Measurements from ENCODE around the gene VTCN1.
"Not testable (repeated sequence)": the region's sequence is repeated elsewhere in the genome, so short reads cannot be mapped to it uniquely, and the experiment has no call there.

Gene VTCN1

DNA sequence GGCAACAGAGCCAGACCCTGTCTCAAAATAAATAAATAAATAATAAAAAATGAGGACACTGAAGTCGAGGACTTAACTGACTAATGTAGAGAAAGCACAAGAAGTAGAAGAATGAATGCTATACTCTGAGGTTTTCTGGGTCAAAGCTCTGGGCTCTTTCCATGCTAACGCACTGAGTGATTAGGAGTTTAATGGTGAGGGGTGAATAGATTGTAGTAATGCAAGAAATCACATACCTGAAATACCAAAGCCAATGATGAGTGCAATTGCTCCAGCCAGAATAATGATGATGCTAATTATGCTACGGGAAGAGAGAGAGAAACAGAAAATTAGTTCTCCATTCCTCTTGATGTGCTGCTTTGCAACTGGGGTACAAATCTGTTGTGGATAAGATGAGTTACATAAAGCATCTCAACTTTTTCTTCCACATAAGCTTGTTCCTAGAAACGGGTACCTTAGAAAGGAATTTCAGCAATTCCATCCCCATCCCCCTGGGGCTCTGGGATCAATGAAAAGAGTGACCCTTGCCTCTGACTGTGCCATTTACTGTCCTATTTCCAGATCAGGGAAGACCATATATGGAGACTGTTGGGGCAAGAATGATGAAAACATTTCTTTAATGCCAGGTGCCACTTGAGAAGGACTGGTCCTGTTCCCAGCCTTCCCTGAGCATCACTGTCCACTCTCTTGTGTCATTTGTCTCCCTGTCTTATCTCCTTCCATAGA lies 40.7 kb downstream of the VTCN1 start:
- no peak for DNase-seq
- H3K4me3 ChIP-seq (ENCODE audit: control insufficient read depth in 1 of 7, extremely low read depth in 1 of 7, insufficient read depth in 4 of 7, low read depth in 2 of 7, low read length in 6 of 7), result no peak overlapping the region
- WGBS (ENCODE audit: insufficient coverage), result 100% methylated on average over 2 of the region's 4 CpGs
- H3K27me3 ChIP-seq (replicated peaks in 2 of 5; ENCODE audit: control insufficient read depth in 4 of 5, insufficient read depth in 5 of 5, low read length in 4 of 5), result no peaks in the 10 kb centered on the region
- H3K4me1 ChIP-seq (ENCODE audit: control extremely low read depth in 1 of 4, control insufficient read depth in 4 of 4, insufficient read depth in 4 of 4, low read length in 3 of 4), result no peaks in the 10 kb centered on the region
- no peak overlapping the region for H3K27ac ChIP-seq (ENCODE audit: insufficient read depth in 1 of 2, low read depth in 1 of 2, low read length in 2 of 2, poor library complexity in 1 of 2, severe bottlenecking in 2 of 2)
- H3K36me3 ChIP-seq (ENCODE audit: control insufficient read depth in 4 of 4, insufficient read depth in 4 of 4, low read length in 3 of 4), result no peaks in the 10 kb centered on the region
- ChIA-PET POLR2A (no interaction called here), CTCF (no interaction called here)
- no peaks in the 10 kb centered on the region for H3K9me3 ChIP-seq (ENCODE audit: control extremely low read depth in 1 of 5, control insufficient read depth in 4 of 5, insufficient read depth in 2 of 5, low read depth in 1 of 5, low read length in 4 of 5)

DNA sequence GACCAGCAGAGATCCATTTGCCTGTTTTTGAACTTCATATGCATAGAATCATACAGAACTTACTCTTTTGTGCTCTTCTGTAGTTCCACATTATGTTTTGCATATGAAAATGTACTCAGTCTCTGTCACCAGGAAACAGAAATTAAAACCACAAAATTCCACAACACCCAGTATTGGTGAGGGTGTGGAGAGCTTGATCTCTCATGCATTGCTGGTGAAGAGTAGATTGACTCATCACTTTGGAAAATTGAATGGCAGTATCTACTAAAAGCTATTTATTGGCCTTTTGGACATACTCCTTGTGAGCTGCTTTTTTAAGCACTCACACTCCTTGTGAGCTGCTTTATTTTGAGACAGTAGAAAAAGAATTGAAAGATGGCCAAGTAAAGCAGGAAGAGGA lies 43.3 kb downstream of the VTCN1 start:
- ChIA-PET CTCF (no interaction called here), POLR2A (interaction anchor here (0.7 kb wide), 1 partner anchor 1659 kb away, joined by 3 read pairs; no protein-coding TSS in a partner anchor)
- Histone ChIP-seq H3K27ac (ENCODE audit: insufficient read depth in 1 of 2, low read depth in 1 of 2, low read length in 2 of 2, poor library complexity in 1 of 2, severe bottlenecking in 2 of 2) (no peak overlapping the region), H3K27me3 (replicated peaks in 2 of 5; ENCODE audit: control insufficient read depth in 4 of 5, insufficient read depth in 5 of 5, low read length in 4 of 5) (peaks cover 0 to 2% (median 0%) of the 10 kb centered on the region in 5 experiments), H3K9me3 (ENCODE audit: control extremely low read depth in 1 of 5, control insufficient read depth in 4 of 5, insufficient read depth in 2 of 5, low read depth in 1 of 5, low read length in 4 of 5) (peaks cover 0 to 3% (median 0%) of the 10 kb centered on the region in 5 experiments), H3K36me3 (ENCODE audit: control insufficient read depth in 4 of 4, insufficient read depth in 4 of 4, low read length in 3 of 4) (no peaks in the 10 kb centered on the region), H3K4me1 (ENCODE audit: control extremely low read depth in 1 of 4, control insufficient read depth in 4 of 4, insufficient read depth in 4 of 4, low read length in 3 of 4) (no peaks in the 10 kb centered on the region), H3K4me3 (ENCODE audit: control insufficient read depth in 1 of 7, extremely low read depth in 1 of 7, insufficient read depth in 4 of 7, low read depth in 2 of 7, low read length in 6 of 7) (no peak overlapping the region)
- DNase-seq, result no peak

DNA sequence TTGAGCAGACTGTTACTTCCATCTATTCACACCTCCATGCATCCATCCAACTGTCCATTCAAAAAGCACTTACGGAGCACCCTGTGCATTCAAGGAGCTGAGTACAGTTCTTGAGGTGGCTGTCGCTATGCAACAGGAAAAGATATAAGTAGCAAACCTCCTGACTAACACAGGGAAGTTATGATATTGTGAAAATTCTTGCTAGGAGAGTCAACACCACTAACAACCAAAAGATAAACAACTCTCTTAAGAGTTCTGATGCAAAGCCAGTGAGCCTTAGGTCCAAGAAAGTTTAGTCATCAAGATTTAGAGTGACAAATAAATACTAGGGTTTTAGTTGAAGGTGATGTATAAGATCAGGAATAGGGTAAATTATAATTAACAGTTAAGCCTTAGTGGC lies 44.7 kb downstream of the VTCN1 start:
- Histone ChIP-seq H3K9me3 (ENCODE audit: control extremely low read depth in 1 of 5, control insufficient read depth in 4 of 5, insufficient read depth in 2 of 5, low read depth in 1 of 5, low read length in 4 of 5) (peaks cover 0 to 3% (median 0%) of the 10 kb centered on the region in 5 experiments), H3K36me3 (ENCODE audit: control insufficient read depth in 4 of 4, insufficient read depth in 4 of 4, low read length in 3 of 4) (no peaks in the 10 kb centered on the region), H3K27ac (ENCODE audit: insufficient read depth in 1 of 2, low read depth in 1 of 2, low read length in 2 of 2, poor library complexity in 1 of 2, severe bottlenecking in 2 of 2) (no peak overlapping the region), H3K4me1 (ENCODE audit: control extremely low read depth in 1 of 4, control insufficient read depth in 4 of 4, insufficient read depth in 4 of 4, low read length in 3 of 4) (no peaks in the 10 kb centered on the region), H3K27me3 (replicated peaks in 2 of 5; ENCODE audit: control insufficient read depth in 4 of 5, insufficient read depth in 5 of 5, low read length in 4 of 5) (peaks cover 0 to 2% (median 0%) of the 10 kb centered on the region in 5 experiments), H3K4me3 (ENCODE audit: control insufficient read depth in 1 of 7, extremely low read depth in 1 of 7, insufficient read depth in 4 of 7, low read depth in 2 of 7, low read length in 6 of 7) (no peak overlapping the region)
- ChIA-PET POLR2A (interaction anchor here (0.6 kb wide), 1 partner anchor 45 kb away, joined by 4 read pairs; the partner anchor contains the start of gene VTCN1), CTCF (no interaction called here)
- no CpG with 5 or more reads among the region's 2 CpGs for WGBS (ENCODE audit: insufficient coverage)
- no peak for DNase-seq

DNA sequence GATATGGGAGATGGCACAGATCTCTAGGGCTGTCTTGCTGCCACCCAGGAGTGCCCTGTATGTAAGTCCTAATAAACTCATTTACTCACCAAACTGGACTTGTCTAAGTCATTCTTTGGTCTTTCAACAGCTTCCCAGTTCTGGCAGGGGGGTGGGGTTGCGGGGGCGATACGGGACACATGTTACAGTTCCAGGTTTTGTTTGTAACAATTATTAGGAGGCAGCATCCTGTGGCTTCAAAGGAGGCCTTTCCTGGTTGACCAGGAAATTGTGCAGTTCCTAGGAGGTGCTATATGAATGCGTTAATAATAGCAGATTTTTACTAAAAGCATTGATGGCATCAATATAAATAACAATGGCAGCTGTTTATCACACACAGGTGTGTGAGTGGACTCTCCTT lies 46.5 kb downstream of the VTCN1 start:
- WGBS (ENCODE audit: insufficient coverage), result 90% methylated on average over 3 of the region's 4 CpGs
- peaks cover 0 to 2% (median 0%) of the 10 kb centered on the region in 5 experiments for H3K27me3 ChIP-seq (replicated peaks in 2 of 5; ENCODE audit: control insufficient read depth in 4 of 5, insufficient read depth in 5 of 5, low read length in 4 of 5)
- POLR2A ChIA-PET, result no interaction called here

DNA sequence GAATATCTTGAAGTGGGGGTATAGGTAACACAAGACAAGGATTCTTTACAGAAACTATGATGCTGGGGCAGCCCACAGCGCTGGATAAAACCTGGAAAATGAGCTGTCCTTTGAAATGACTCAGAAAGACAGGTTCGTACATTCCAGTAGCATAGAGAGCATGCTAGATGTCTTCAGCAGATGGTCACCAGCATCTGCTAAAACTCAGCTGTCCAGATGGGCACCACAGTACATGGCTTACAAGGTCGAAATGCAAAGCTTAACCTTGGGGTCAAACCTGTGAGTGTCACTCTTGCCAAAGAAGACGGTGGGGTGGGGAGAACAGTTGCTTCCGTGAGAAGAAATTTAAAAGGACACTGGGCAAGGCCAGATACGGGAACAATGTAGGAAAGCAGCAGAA lies 47.9 kb downstream of the VTCN1 start:
- ChIA-PET POLR2A (no interaction called here), CTCF (no interaction called here)
- 95% methylated on average over 6 of the region's 6 CpGs for WGBS (ENCODE audit: insufficient coverage)
- H3K36me3 ChIP-seq (ENCODE audit: control insufficient read depth in 4 of 4, insufficient read depth in 4 of 4, low read length in 3 of 4), result no peaks in the 10 kb centered on the region
- no peak overlapping the region for H3K27ac ChIP-seq (ENCODE audit: insufficient read depth in 1 of 2, low read depth in 1 of 2, low read length in 2 of 2, poor library complexity in 1 of 2, severe bottlenecking in 2 of 2)
- peaks cover 0 to 2% (median 0%) of the 10 kb centered on the region in 5 experiments for H3K27me3 ChIP-seq (replicated peaks in 2 of 5; ENCODE audit: control insufficient read depth in 4 of 5, insufficient read depth in 5 of 5, low read length in 4 of 5)
- H3K4me1 ChIP-seq (ENCODE audit: control extremely low read depth in 1 of 4, control insufficient read depth in 4 of 4, insufficient read depth in 4 of 4, low read length in 3 of 4), result no peaks in the 10 kb centered on the region
- H3K4me3 ChIP-seq (ENCODE audit: control insufficient read depth in 1 of 7, extremely low read depth in 1 of 7, insufficient read depth in 4 of 7, low read depth in 2 of 7, low read length in 6 of 7), result no peak overlapping the region
- no peak for DNase-seq
- H3K9me3 ChIP-seq (ENCODE audit: control extremely low read depth in 1 of 5, control insufficient read depth in 4 of 5, insufficient read depth in 2 of 5, low read depth in 1 of 5, low read length in 4 of 5), result peaks cover 0 to 3% (median 0%) of the 10 kb centered on the region in 5 experiments

More for the DNA sequence above, 46.5 kb downstream of the VTCN1 start:
- peaks cover 0 to 3% (median 0%) of the 10 kb centered on the region in 5 experiments for H3K9me3 ChIP-seq (ENCODE audit: control extremely low read depth in 1 of 5, control insufficient read depth in 4 of 5, insufficient read depth in 2 of 5, low read depth in 1 of 5, low read length in 4 of 5)
- no peaks in the 10 kb centered on the region for H3K36me3 ChIP-seq (ENCODE audit: control insufficient read depth in 4 of 4, insufficient read depth in 4 of 4, low read length in 3 of 4)
- H3K4me3 ChIP-seq (ENCODE audit: control insufficient read depth in 1 of 7, extremely low read depth in 1 of 7, insufficient read depth in 4 of 7, low read depth in 2 of 7, low read length in 6 of 7), result no peak overlapping the region
- no peaks in the 10 kb centered on the region for H3K4me1 ChIP-seq (ENCODE audit: control extremely low read depth in 1 of 4, control insufficient read depth in 4 of 4, insufficient read depth in 4 of 4, low read length in 3 of 4)
- DNase-seq, result no peak
- no peak overlapping the region for H3K27ac ChIP-seq (ENCODE audit: insufficient read depth in 1 of 2, low read depth in 1 of 2, low read length in 2 of 2, poor library complexity in 1 of 2, severe bottlenecking in 2 of 2)
- CTCF ChIA-PET, result no interaction called here

DNA sequence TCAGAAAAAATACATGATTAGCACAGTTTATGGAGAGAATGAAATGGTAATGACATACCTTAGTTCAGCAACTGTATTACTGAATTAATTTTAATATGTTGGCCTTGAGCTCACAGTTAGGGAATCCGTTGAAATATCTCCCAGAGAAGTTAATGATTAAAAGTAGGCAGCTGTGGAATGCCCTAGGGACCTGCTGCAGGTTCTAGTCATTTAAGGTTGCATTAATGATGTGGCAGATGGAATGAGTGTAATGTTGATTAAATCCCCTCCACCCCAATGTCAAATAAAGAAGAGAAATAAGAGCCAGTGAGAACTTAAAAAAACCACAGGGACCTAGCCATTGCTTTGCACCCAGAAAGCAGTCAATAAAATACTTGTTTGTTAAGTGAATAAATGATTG lies 48.8 kb downstream of the VTCN1 start:
- peaks cover 0 to 2% (median 0%) of the 10 kb centered on the region in 5 experiments for H3K27me3 ChIP-seq (replicated peaks in 2 of 5; ENCODE audit: control insufficient read depth in 4 of 5, insufficient read depth in 5 of 5, low read length in 4 of 5)
- 100% methylated on average over 1 of the region's 1 CpG for WGBS (ENCODE audit: insufficient coverage)
- H3K4me1 ChIP-seq (ENCODE audit: control extremely low read depth in 1 of 4, control insufficient read depth in 4 of 4, insufficient read depth in 4 of 4, low read length in 3 of 4), result no peaks in the 10 kb centered on the region
- no peaks in the 10 kb centered on the region for H3K36me3 ChIP-seq (ENCODE audit: control insufficient read depth in 4 of 4, insufficient read depth in 4 of 4, low read length in 3 of 4)
- DNase-seq, result no peak
- ChIA-PET CTCF (no interaction called here), POLR2A (no interaction called here)
- H3K9me3 ChIP-seq (ENCODE audit: control extremely low read depth in 1 of 5, control insufficient read depth in 4 of 5, insufficient read depth in 2 of 5, low read depth in 1 of 5, low read length in 4 of 5), result peaks cover 0 to 3% (median 0%) of the 10 kb centered on the region in 5 experiments
- no peak overlapping the region for H3K27ac ChIP-seq (ENCODE audit: insufficient read depth in 1 of 2, low read depth in 1 of 2, low read length in 2 of 2, poor library complexity in 1 of 2, severe bottlenecking in 2 of 2)
- no peak overlapping the region for H3K4me3 ChIP-seq (ENCODE audit: control insufficient read depth in 1 of 7, extremely low read depth in 1 of 7, insufficient read depth in 4 of 7, low read depth in 2 of 7, low read length in 6 of 7)

DNA sequence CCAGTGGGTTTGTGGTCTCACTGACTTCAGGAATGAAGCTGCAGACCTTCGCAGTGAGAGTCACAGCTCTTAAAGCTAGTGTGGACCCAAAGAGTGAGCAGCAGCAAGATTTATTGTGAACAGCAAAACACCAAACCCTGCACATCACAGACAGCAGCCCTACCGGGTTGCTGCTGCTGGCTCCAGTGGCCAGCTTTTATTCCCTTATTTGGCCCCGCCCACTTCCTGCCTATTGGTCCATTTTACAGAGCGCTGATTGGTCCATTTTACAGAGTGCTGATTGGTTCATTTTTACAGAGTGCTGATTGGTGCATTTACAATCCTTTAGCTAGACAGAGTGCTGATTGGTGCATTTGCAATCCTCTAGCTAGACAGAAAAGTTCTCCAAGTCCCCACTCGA lies 59.4 kb downstream of the VTCN1 start:
- DNase-seq, result peak in 1 of 3 donors; percentile 6
- H3K4me3 ChIP-seq (ENCODE audit: control insufficient read depth in 1 of 7, extremely low read depth in 1 of 7, insufficient read depth in 4 of 7, low read depth in 2 of 7, low read length in 6 of 7); H3K27me3 ChIP-seq (replicated peaks in 2 of 5; ENCODE audit: control insufficient read depth in 4 of 5, insufficient read depth in 5 of 5, low read length in 4 of 5); H3K27ac ChIP-seq (ENCODE audit: insufficient read depth in 1 of 2, low read depth in 1 of 2, low read length in 2 of 2, poor library complexity in 1 of 2, severe bottlenecking in 2 of 2); POLR2A ChIA-PET; H3K4me1 ChIP-seq (ENCODE audit: control extremely low read depth in 1 of 4, control insufficient read depth in 4 of 4, insufficient read depth in 4 of 4, low read length in 3 of 4); H3K9me3 ChIP-seq (ENCODE audit: control extremely low read depth in 1 of 5, control insufficient read depth in 4 of 5, insufficient read depth in 2 of 5, low read depth in 1 of 5, low read length in 4 of 5); H3K36me3 ChIP-seq (ENCODE audit: control insufficient read depth in 4 of 4, insufficient read depth in 4 of 4, low read length in 3 of 4): not testable (repeated sequence)
- CTCF ChIA-PET, result interaction anchor here (0.7 kb wide), 1 partner anchor 23 kb away, joined by 4 read pairs; no protein-coding TSS in a partner anchor
- 100% methylated on average over 1 of the region's 5 CpGs for WGBS (ENCODE audit: insufficient coverage)
